GM23338 (cell line): Measurements from ENCODE around the gene PCBP3. TPM values are rescaled to one million over a fixed set of nuclear protein-coding genes. Genes with fewer than 3 reads are reported as not detected.

Experiments
- ATAC-seq: fragments of 200-7000 bp; cut with Tn5 transposase; 3 replicates; pipeline ENCODE4 v1.9.1; 2020
- DNase-seq: peaks from one replicate; pipeline ENCODE4 v3.0.0-alpha.2; 2015; ENCODE audit warnings: low spot score
- H2AFZ ChIP-seq: fragments of 200-600 bp; sonication (generic); 2 replicates; pipeline ENCODE4 v1.8.0; 2016; ENCODE audit warnings: antibody characterized with exemption, mild to moderate bottlenecking, moderate library complexity
- H3F3A ChIP-seq: fragments of 200-600 bp; sonication (generic); replicated peaks from 2 replicates; pipeline ENCODE4 v1.8.0; 2017; ENCODE audit warnings: antibody characterized with exemption, mixed run types, low read depth
- H3K27ac ChIP-seq: fragments of 200-600 bp; sonication (generic); 2 replicates; pipeline ENCODE4 v1.6.1; 2016; ENCODE audit warnings: low read depth
- H3K27me3 ChIP-seq: fragments of 200-600 bp; sonication (generic); 2 replicates; pipeline ENCODE4 v1.8.0; 2016; ENCODE audit warnings: mild to moderate bottlenecking, mixed run types, moderate library complexity; ENCODE audit not compliant: insufficient read depth
- H3K36me3 ChIP-seq: fragments of 200-600 bp; sonication (generic); 2 replicates; pipeline ENCODE4 v1.8.0; 2016; ENCODE audit warnings: mild to moderate bottlenecking; ENCODE audit not compliant: insufficient read depth
- H3K4me1 ChIP-seq: fragments of 200-600 bp; sonication (generic); 2 replicates; pipeline ENCODE4 v1.8.0; 2016; ENCODE audit warnings: mild to moderate bottlenecking, moderate library complexity; ENCODE audit not compliant: insufficient read depth
- H3K4me2 ChIP-seq: fragments of 200-600 bp; sonication (generic); 2 replicates; pipeline ENCODE4 v1.7.1; 2017; ENCODE audit warnings: mixed run types
- H3K4me3 ChIP-seq: fragments of 200-600 bp; sonication (generic); 2 replicates; pipeline ENCODE4 v1.6.1; 2016; ENCODE audit warnings: mixed run types
- H3K79me2 ChIP-seq: fragments of 200-600 bp; sonication (generic); replicated peaks from 2 replicates; pipeline ENCODE4 v1.8.0; 2017; ENCODE audit warnings: mild to moderate bottlenecking; ENCODE audit not compliant: insufficient read depth
- H3K9me2 ChIP-seq: fragments of 200-600 bp; sonication (generic); 2 replicates; pipeline ENCODE4 v1.8.0; 2017; ENCODE audit not compliant: insufficient read depth
- H4K20me1 ChIP-seq: fragments of 200-600 bp; sonication (generic); replicated peaks from 2 replicates; pipeline ENCODE4 v1.8.0; 2017; ENCODE audit warnings: mild to moderate bottlenecking; ENCODE audit not compliant: insufficient read depth
- H3K27ac Mint-ChIP-seq: 2 replicates; pipeline ENCODE4 v1.8.0; 2020; ENCODE audit warnings: inconsistent platforms, mild to moderate bottlenecking, moderate library complexity, mixed read lengths
- H3K27me3 Mint-ChIP-seq: 3 replicates; pipeline ENCODE4 v1.8.0; 2022; ENCODE audit warnings: low read depth, mild to moderate bottlenecking, moderate library complexity, mixed read lengths, inconsistent platforms; ENCODE audit not compliant: insufficient read depth, poor library complexity
- H3K36me3 Mint-ChIP-seq: 3 replicates; pipeline ENCODE4 v1.8.0; 2021; ENCODE audit warnings: low read depth, mild to moderate bottlenecking, inconsistent platforms, moderate library complexity, mixed read lengths
- H3K4me1 Mint-ChIP-seq: 3 replicates; pipeline ENCODE4 v1.8.0; 2020; ENCODE audit warnings: mild to moderate bottlenecking, inconsistent platforms, mixed read lengths
- H3K4me3 Mint-ChIP-seq: 3 replicates; pipeline ENCODE4 v1.8.0; 2021; ENCODE audit warnings: moderate library complexity, mild to moderate bottlenecking, inconsistent platforms, mixed read lengths
- H3K9me3 Mint-ChIP-seq: 3 replicates; pipeline ENCODE4 v1.8.0; 2020; ENCODE audit warnings: moderate library complexity, mild to moderate bottlenecking, inconsistent platforms, mixed read lengths
- CREB1 ChIP-seq: fragments of 250-450 bp; sonication (Bioruptor Pico); IDR thresholded peaks from 2 replicates; pipeline ENCODE4 v1.5.0; 2020; ENCODE audit warnings: low read depth, mild to moderate bottlenecking, moderate library complexity
- EZH2 ChIP-seq: fragments of 200-600 bp; sonication (generic); IDR thresholded peaks from one replicate; pipeline ENCODE4 v1.8.0; 2017; ENCODE audit warnings: antibody characterized with exemption, mild to moderate bottlenecking, low read depth; ENCODE audit not compliant: unreplicated experiment
- JUNB ChIP-seq: IDR thresholded peaks from one replicate; pipeline ENCODE4 v1.6.1; 2016; ENCODE audit warnings: antibody characterized with exemption; ENCODE audit not compliant: unreplicated experiment
- NANOG ChIP-seq: IDR thresholded peaks from 2 replicates; pipeline ENCODE4 v1.6.1; 2016; ENCODE audit warnings: antibody characterized with exemption, borderline replicate concordance
- POLR2AphosphoS5 ChIP-seq: IDR thresholded peaks from 2 replicates; pipeline ENCODE4 v1.6.1; 2016; ENCODE audit warnings: antibody characterized with exemption, low read depth
- ZNF331 ChIP-seq: fragments of 250-450 bp; sonication (Bioruptor Pico); IDR thresholded peaks from 2 replicates; pipeline ENCODE4 v1.5.0; 2020; ENCODE audit warnings: low read depth, mild to moderate bottlenecking, moderate library complexity
- polyA plus RNA-seq: library from polyadenylated mRNA; unstranded; fragments of >200 nt; fragmentation: Nextera tagmentation; extraction: Ambion mirVana; gene quantifications from 2 replicates; pipeline ENCODE4 v1.2.1, GENCODE V29; 2016
- total RNA-seq: library from RNA; depleted of rRNA; stranded (reverse); fragments of >200 nt; shearing (Covaris generic); gene quantifications from 2 replicates; pipeline ENCODE4 v1.2.3, GENCODE V29; 2014
- TF ChIP-seq, protein P1 (sequence below): fragments of 250-450 bp; sonication (Bioruptor Pico); IDR thresholded peaks from 2 replicates; pipeline ENCODE4 v1.5.0; 2020; ENCODE audit warnings: mild to moderate bottlenecking, moderate library complexity
- TF ChIP-seq, protein P2 (sequence below): IDR thresholded peaks from 2 replicates; pipeline ENCODE4 v1.6.1; 2016; ENCODE audit warnings: antibody characterized with exemption
- TF ChIP-seq, protein P3 (sequence below), 2 experiments: fragments of 200-600 bp in 1 of 2; sonication (generic) in 1 of 2; conservative IDR thresholded peaks; 2 replicates each; pipeline versions ENCODE4 v1.5.1 to v1.6.1; 2016 to 2017; ENCODE audit warnings: antibody characterized with exemption in 2 of 2, low read depth in 2 of 2, mild to moderate bottlenecking in 2 of 2, moderate library complexity in 1 of 2

Gene PCBP3
- total and polyA plus RNA-seq, 2 experiments from 2014 or later: 7.1 to 9.1 TPM

DNA sequence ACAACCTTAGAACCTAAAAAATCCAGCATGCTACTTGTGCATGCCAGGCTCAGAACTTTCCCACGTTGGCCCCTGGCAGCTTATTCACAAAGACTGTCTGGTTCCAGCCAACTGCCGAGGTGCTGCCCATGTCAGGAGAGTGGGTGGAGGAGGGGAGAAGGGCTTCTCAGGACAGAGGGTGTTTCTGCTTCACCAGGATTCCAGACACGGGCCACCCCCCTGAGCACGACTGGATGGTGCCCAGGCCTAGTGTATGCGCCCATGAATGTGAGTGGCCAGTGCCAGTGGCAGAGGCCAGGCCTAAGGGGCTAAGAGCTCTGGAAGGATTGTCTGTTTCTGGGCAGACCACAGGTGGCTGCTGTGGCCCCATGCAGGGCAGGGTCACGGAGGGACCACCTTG is 189.9 kb downstream of the PCBP3 start (continued):
- TF ChIP-seq, protein P1, sequence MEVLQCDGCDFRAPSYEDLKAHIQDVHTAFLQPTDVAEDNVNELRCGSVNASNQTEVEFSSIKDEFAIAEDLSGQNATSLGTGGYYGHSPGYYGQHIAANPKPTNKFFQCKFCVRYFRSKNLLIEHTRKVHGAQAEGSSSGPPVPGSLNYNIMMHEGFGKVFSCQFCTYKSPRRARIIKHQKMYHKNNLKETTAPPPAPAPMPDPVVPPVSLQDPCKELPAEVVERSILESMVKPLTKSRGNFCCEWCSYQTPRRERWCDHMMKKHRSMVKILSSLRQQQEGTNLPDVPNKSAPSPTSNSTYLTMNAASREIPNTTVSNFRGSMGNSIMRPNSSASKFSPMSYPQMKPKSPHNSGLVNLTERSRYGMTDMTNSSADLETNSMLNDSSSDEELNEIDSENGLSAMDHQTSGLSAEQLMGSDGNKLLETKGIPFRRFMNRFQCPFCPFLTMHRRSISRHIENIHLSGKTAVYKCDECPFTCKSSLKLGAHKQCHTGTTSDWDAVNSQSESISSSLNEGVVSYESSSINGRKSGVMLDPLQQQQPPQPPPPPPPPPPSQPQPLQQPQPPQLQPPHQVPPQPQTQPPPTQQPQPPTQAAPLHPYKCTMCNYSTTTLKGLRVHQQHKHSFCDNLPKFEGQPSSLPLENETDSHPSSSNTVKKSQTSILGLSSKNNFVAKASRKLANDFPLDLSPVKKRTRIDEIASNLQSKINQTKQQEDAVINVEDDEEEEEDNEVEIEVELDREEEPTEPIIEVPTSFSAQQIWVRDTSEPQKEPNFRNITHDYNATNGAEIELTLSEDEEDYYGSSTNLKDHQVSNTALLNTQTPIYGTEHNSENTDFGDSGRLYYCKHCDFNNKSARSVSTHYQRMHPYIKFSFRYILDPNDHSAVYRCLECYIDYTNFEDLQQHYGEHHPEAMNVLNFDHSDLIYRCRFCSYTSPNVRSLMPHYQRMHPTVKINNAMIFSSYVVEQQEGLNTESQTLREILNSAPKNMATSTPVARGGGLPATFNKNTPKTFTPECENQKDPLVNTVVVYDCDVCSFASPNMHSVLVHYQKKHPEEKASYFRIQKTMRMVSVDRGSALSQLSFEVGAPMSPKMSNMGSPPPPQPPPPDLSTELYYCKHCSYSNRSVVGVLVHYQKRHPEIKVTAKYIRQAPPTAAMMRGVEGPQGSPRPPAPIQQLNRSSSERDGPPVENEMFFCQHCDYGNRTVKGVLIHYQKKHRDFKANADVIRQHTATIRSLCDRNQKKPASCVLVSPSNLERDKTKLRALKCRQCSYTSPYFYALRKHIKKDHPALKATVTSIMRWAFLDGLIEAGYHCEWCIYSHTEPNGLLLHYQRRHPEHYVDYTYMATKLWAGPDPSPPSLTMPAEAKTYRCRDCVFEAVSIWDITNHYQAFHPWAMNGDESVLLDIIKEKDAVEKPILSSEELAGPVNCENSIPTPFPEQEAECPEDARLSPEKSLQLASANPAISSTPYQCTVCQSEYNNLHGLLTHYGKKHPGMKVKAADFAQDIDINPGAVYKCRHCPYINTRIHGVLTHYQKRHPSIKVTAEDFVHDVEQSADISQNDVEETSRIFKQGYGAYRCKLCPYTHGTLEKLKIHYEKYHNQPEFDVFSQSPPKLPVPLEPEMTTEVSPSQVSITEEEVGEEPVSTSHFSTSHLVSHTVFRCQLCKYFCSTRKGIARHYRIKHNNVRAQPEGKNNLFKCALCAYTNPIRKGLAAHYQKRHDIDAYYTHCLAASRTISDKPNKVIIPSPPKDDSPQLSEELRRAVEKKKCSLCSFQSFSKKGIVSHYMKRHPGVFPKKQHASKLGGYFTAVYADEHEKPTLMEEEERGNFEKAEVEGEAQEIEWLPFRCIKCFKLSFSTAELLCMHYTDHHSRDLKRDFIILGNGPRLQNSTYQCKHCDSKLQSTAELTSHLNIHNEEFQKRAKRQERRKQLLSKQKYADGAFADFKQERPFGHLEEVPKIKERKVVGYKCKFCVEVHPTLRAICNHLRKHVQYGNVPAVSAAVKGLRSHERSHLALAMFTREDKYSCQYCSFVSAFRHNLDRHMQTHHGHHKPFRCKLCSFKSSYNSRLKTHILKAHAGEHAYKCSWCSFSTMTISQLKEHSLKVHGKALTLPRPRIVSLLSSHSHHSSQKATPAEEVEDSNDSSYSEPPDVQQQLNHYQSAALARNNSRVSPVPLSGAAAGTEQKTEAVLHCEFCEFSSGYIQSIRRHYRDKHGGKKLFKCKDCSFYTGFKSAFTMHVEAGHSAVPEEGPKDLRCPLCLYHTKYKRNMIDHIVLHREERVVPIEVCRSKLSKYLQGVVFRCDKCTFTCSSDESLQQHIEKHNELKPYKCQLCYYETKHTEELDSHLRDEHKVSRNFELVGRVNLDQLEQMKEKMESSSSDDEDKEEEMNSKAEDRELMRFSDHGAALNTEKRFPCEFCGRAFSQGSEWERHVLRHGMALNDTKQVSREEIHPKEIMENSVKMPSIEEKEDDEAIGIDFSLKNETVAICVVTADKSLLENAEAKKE (CRISPR knock-in tag): no peak
- TF ChIP-seq, protein P2, sequence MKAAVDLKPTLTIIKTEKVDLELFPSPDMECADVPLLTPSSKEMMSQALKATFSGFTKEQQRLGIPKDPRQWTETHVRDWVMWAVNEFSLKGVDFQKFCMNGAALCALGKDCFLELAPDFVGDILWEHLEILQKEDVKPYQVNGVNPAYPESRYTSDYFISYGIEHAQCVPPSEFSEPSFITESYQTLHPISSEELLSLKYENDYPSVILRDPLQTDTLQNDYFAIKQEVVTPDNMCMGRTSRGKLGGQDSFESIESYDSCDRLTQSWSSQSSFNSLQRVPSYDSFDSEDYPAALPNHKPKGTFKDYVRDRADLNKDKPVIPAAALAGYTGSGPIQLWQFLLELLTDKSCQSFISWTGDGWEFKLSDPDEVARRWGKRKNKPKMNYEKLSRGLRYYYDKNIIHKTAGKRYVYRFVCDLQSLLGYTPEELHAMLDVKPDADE: no peak

DNA sequence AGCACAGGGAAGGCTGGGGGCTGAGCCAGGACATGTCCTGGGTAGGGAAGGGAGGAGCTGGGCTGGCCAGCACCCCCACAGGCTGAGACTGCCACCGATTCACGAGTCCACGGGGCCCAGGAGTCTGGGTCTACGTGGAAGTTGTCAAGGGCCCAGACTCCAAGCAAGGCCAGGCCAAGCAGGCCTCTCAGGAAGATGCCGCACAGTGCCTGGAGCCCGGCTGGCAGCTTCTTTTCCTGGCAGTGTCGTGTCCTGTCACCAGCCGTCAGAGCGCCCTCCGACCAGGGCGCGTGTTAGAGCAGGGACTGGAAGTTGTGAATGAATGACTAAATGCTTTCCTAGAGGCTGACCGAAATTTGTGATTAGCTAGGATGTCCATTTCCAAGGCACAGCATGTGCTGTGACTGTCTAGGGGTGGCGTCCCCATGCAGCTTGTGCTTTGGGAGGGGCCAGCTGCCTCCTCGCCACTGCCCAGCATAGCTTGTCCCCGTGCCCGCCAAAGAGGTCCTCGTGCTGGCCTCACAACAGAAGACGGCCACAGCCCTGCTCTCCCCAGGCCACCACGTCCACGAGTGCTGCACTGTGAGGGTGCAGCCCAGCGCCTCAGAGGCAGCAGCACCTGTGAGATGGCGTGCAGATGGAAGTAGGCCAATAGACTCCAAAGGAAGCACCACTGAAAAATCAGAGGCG is 190.6 kb downstream of the PCBP3 start:
- H3K27me3 Mint-ChIP-seq: peaks cover 9% of the 10 kb centered on the region
- Histone ChIP-seq H3K36me3 (no peaks in the 10 kb centered on the region), H3F3A (no peaks in the 10 kb centered on the region), H3K79me2 (no peaks in the 10 kb centered on the region), H3K27ac (no peak overlapping the region), H2AFZ (no peak overlapping the region), H3K27me3 (no peaks in the 10 kb centered on the region), H4K20me1 (no peaks in the 10 kb centered on the region), H3K4me1 (no peaks in the 10 kb centered on the region), H3K9me2 (no peaks in the 10 kb centered on the region), H3K4me2 (no peak overlapping the region), H3K4me3 (no peak overlapping the region)
- H3K27ac Mint-ChIP-seq: no peak overlapping the region; the same call in 1 of the 2 replicates
- ATAC-seq (no peak), DNase-seq (no peak)
- peaks cover under 1% of the 10 kb centered on the region; the same call in 2 of the 3 replicates for H3K36me3 Mint-ChIP-seq
- H3K4me1 Mint-ChIP-seq: peaks cover 21% of the 10 kb centered on the region
- H3K4me3 Mint-ChIP-seq: no peak overlapping the region
- peaks cover 3% of the 10 kb centered on the region; the same call in 1 of the 3 replicates for H3K9me3 Mint-ChIP-seq
- TF ChIP-seq NANOG (no peak), ZNF331 (CRISPR knock-in tag) (no peak), POLR2AphosphoS5 (no peak), JUNB (no peak), EZH2 (no peak), CREB1 (CRISPR knock-in tag) (no peak)
- TF ChIP-seq, protein P3, sequence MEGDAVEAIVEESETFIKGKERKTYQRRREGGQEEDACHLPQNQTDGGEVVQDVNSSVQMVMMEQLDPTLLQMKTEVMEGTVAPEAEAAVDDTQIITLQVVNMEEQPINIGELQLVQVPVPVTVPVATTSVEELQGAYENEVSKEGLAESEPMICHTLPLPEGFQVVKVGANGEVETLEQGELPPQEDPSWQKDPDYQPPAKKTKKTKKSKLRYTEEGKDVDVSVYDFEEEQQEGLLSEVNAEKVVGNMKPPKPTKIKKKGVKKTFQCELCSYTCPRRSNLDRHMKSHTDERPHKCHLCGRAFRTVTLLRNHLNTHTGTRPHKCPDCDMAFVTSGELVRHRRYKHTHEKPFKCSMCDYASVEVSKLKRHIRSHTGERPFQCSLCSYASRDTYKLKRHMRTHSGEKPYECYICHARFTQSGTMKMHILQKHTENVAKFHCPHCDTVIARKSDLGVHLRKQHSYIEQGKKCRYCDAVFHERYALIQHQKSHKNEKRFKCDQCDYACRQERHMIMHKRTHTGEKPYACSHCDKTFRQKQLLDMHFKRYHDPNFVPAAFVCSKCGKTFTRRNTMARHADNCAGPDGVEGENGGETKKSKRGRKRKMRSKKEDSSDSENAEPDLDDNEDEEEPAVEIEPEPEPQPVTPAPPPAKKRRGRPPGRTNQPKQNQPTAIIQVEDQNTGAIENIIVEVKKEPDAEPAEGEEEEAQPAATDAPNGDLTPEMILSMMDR (conservative IDR thresholded peaks at IDR 0.05; ENCODE audit: low read depth in 2 of 2): no peak
- TF ChIP-seq, protein P2: no peak
